Natural killer cell (primary cell): ENCODE results near the gene NKX2-4. TPM values are rescaled to one million over a fixed set of nuclear protein-coding genes. Genes with fewer than 3 reads are reported as not detected.

Experiments used
- ATAC-seq, 3 donors: fragments of 150-1000 bp in 2 of 3; fragments of 200-7000 bp in 1 of 3; cut with Tn5 transposase; 1 replicate in 1 of 3; 2 replicates in 2 of 3; pipeline ENCODE4 v1.10.0; 2021; ENCODE audit warnings: mild to moderate bottlenecking in 2 of 3, moderate library complexity in 2 of 3
- DNase-seq, 2 donors: peaks; one replicate each; pipeline versions ENCODE4 v3.0.0 to v3.0.0-alpha.2; 2013 to 2021; ENCODE audit warnings: mixed read lengths in 1 of 2
- H3K27ac ChIP-seq: one replicate; pipeline ENCODE4 v1.5.1; 2013; ENCODE audit warnings: mild to moderate bottlenecking, low read length
- H3K27me3 ChIP-seq: one replicate; pipeline ENCODE4 v1.6.1; 2013; ENCODE audit warnings: low read length; ENCODE audit not compliant: control insufficient read depth, insufficient read depth
- H3K36me3 ChIP-seq: one replicate; pipeline ENCODE4 v1.6.1; 2013; ENCODE audit warnings: low read length; ENCODE audit not compliant: control insufficient read depth, insufficient read depth
- H3K4me1 ChIP-seq: one replicate; pipeline ENCODE4 v1.6.1; 2013; ENCODE audit warnings: low read length; ENCODE audit not compliant: control insufficient read depth, insufficient read depth
- H3K4me3 ChIP-seq: one replicate; pipeline ENCODE4 v1.5.1; 2013; ENCODE audit warnings: low read length
- H3K9me3 ChIP-seq: one replicate; pipeline ENCODE4 v1.6.1; 2013; ENCODE audit warnings: low read length; ENCODE audit not compliant: control insufficient read depth, insufficient read depth
- H3K27ac Mint-ChIP-seq, 2 donors: one replicate each; pipeline ENCODE4 v1.8.0; 2022; ENCODE audit warnings: mild to moderate bottlenecking in 2 of 2, mixed read lengths in 2 of 2, moderate library complexity in 1 of 2
- H3K27me3 Mint-ChIP-seq, 2 donors: one replicate each; pipeline ENCODE4 v1.8.0; 2022; ENCODE audit warnings: low read depth in 2 of 2, mixed read lengths in 2 of 2
- H3K36me3 Mint-ChIP-seq: one replicate; pipeline ENCODE4 v1.8.0; 2022; ENCODE audit warnings: mixed read lengths
- H3K4me1 Mint-ChIP-seq, 2 donors: one replicate each; pipeline ENCODE4 v1.8.0; 2022; ENCODE audit warnings: mixed read lengths in 2 of 2
- H3K4me3 Mint-ChIP-seq: one replicate; pipeline ENCODE4 v1.8.0; 2022; ENCODE audit warnings: mild to moderate bottlenecking, moderate library complexity, mixed read lengths
- H3K9me3 Mint-ChIP-seq, 2 donors: one replicate each; pipeline ENCODE4 v1.8.0; 2022; ENCODE audit warnings: mixed read lengths in 2 of 2
- CTCF ChIP-seq: fragments of 200-600 bp; IDR thresholded peaks from one replicate; pipeline ENCODE4 v1.8.0; 2022; ENCODE audit warnings: antibody characterized with exemption
- WGBS: methylation state at CpG from one replicate; pipeline ENCODE4 v1.1.7; 2013; ENCODE audit warnings: missing lambda C conversion rate; ENCODE audit not compliant: insufficient coverage; 5-methylcytosine and 5-hydroxymethylcytosine counted together
- intact Hi-C: fragments of 100-400 bp; cut with micrococcal nuclease; formaldehyde crosslinking; loops from one replicate; pipeline ENCODE4 v1.14.2; 2022
- total RNA-seq, 4 donors: library from RNA; stranded (reverse); fragments of 120-200 nt in 1 of 4; gene quantifications; one replicate each; pipeline versions ENCODE4 v1.2.3 to v1.2.4, GENCODE V29; 2013 to 2022

Gene NKX2-4
- total RNA-seq, 3 donors from 2014 or later (not counting 1 experiment from before 2014, with no cell fraction given): not detected

- no peaks in the 10 kb centered on the region for H3K9me3 Mint-ChIP-seq
- H3K36me3 Mint-ChIP-seq: peaks cover 19% of the 10 kb centered on the region
- Histone ChIP-seq H3K9me3 (no peaks in the 10 kb centered on the region), H3K4me1 (no peaks in the 10 kb centered on the region), H3K27me3 (no peaks in the 10 kb centered on the region), H3K4me3 (no peak overlapping the region), H3K36me3 (peaks cover 58% of the 10 kb centered on the region), H3K27ac (no peak overlapping the region)
- no peak overlapping the region for H3K27ac Mint-ChIP-seq
- no peaks in the 10 kb centered on the region for H3K27me3 Mint-ChIP-seq
- intact Hi-C loops: no loop called here
- H3K4me3 Mint-ChIP-seq: no peak overlapping the region
- TF ChIP-seq CTCF: no peak
- ATAC-seq (no peak), DNase-seq (no peak)
- H3K4me1 Mint-ChIP-seq: peaks cover under 1 to 10% of the 10 kb centered on the region in 2 donors
Observed at GRCh38 chr20:21356386-21356785, 40.9 kb downstream of the NKX2-4 start.

GRCh38 chr20:21355981-21356380 is 41.3 kb downstream of the NKX2-4 start:
- no peak overlapping the region for H3K27ac ChIP-seq
- H3K9me3 ChIP-seq: no peaks in the 10 kb centered on the region
- no CpG with 5 or more reads among the region's 1 CpG for WGBS
- H3K27ac Mint-ChIP-seq: no peak overlapping the region
- H3K4me3 Mint-ChIP-seq: no peak overlapping the region
- H3K27me3 Mint-ChIP-seq: no peaks in the 10 kb centered on the region
- H3K36me3 Mint-ChIP-seq: peaks cover 19% of the 10 kb centered on the region
- H3K4me3 ChIP-seq: no peak overlapping the region
- H3K9me3 Mint-ChIP-seq: no peaks in the 10 kb centered on the region
- intact Hi-C loops: no loop called here
- H3K4me1 Mint-ChIP-seq: peaks cover 0 to 10% of the 10 kb centered on the region in 2 donors
- H3K36me3 ChIP-seq: peaks cover 53% of the 10 kb centered on the region
- TF ChIP-seq CTCF: no peak
- DNase-seq: no peak
- ATAC-seq: no peak
- H3K4me1 ChIP-seq: no peaks in the 10 kb centered on the region
- H3K27me3 ChIP-seq: no peaks in the 10 kb centered on the region

- H3K36me3 ChIP-seq: peaks cover 47% of the 10 kb centered on the region
- WGBS: no CpG with 5 or more reads among the region's 1 CpG
- H3K27ac Mint-ChIP-seq: no peak overlapping the region
- DNase-seq (no peak), ATAC-seq (no peak)
- no peaks in the 10 kb centered on the region for H3K27me3 ChIP-seq
- intact Hi-C loops: no loop called here
- no peaks in the 10 kb centered on the region for H3K9me3 ChIP-seq
- no peak overlapping the region for H3K27ac ChIP-seq
- peaks cover 3% of the 10 kb centered on the region for H3K36me3 Mint-ChIP-seq
- H3K9me3 Mint-ChIP-seq: no peaks in the 10 kb centered on the region
- H3K4me3 Mint-ChIP-seq: no peak overlapping the region
- no peaks in the 10 kb centered on the region for H3K27me3 Mint-ChIP-seq
- no peak overlapping the region for H3K4me3 ChIP-seq
- no peak for TF ChIP-seq CTCF
- no peaks in the 10 kb centered on the region for H3K4me1 ChIP-seq
- H3K4me1 Mint-ChIP-seq: no peaks in the 10 kb centered on the region
Observed at GRCh38 chr20:21353236-21353635, 44.1 kb downstream of the NKX2-4 start.

GRCh38 chr20:21352703-21353102 is 44.6 kb downstream of the NKX2-4 start:
- Histone ChIP-seq H3K36me3 (peaks cover 48% of the 10 kb centered on the region), H3K9me3 (no peaks in the 10 kb centered on the region)
- no peak for DNase-seq

More at GRCh38 chr20:21352703-21353102, 44.6 kb downstream of the NKX2-4 start:
- Histone ChIP-seq H3K27me3 (no peaks in the 10 kb centered on the region), H3K4me3 (no peak overlapping the region), H3K27ac (no peak overlapping the region), H3K4me1 (no peaks in the 10 kb centered on the region)
- Mint-ChIP-seq H3K27ac (no peak overlapping the region), H3K27me3 (no peaks in the 10 kb centered on the region), H3K4me3 (no peak overlapping the region), H3K36me3 (peaks cover 8% of the 10 kb centered on the region), H3K9me3 (no peaks in the 10 kb centered on the region), H3K4me1 (no peaks in the 10 kb centered on the region)
- ATAC-seq: no peak
- intact Hi-C loops: no loop called here
- no peak for TF ChIP-seq CTCF

Other genes with a start within 250 kb of the NKX2-4 start
- gene XRN2, start 94.2 kb downstream of the NKX2-4 start, total RNA-seq: 10 to 100 TPM; 52.9 to 61.8 (median 57.4) TPM
- gene NKX2-2, start 116.5 kb upstream of the NKX2-4 start, total RNA-seq: not detected